ENCODE measurements around the gene EEF1A2.
A peak's percentile ranks its signal among the peaks of the same experiment; 100 is the strongest.

Gene EEF1A2

DNA sequence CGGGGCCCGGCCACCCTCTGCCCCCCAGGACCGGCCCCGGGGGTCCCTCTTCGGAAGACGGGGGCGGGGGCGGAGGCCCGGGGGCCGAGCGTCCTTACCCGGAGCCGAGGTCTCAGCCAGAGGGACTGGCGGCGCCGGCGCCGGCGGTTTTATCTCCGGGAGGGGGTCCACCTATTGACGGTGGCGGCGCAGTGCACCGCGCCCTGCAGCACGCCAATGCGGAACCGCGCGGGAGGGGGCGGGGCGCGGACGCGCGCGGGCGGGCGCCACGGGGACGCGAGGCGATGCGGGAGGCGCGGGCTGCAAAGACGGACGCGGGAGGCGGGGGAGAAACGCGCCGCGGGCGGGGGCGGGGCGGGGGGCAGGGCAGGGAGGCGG is at the start of gene EEF1A2:
EEF1A2 (minus strand) TSS at position 124 of the 378 bp plus-strand sequence. CDS start 1,320 bp downstream, outside the sequence.
- Histone ChIP-seq H3K9me2 (ENCODE audit: low read depth, low read length) (no peaks in the 10 kb centered on the region), H3K36me3 (ENCODE audit: insufficient read depth, low read length) (no peaks in the 10 kb centered on the region), H3K9ac (ENCODE audit: low read length) (no peak within 1 kb of the TSS), H3K9me3 (ENCODE audit: low read length) (no peaks in the 10 kb centered on the region), H3K4me1 (ENCODE audit: insufficient read depth, low read length, severe bottlenecking) (peaks cover 9% of the 10 kb centered on the region), H4K20me1 (ENCODE audit: insufficient read depth, low read length) (no peaks in the 10 kb centered on the region), H2AFZ (ENCODE audit: low read length) (no peak within 1 kb of the TSS), H3K27ac (ENCODE audit: low read depth, low read length, poor library complexity, severe bottlenecking) (no peak within 1 kb of the TSS), H3K27me3 (ENCODE audit: insufficient read depth, low read length) (no peaks in the 10 kb centered on the region; the same call in 1 of the 2 replicates), H3F3A (ENCODE audit: insufficient read depth, low read length) (no peaks in the 10 kb centered on the region), H3K4me2 (ENCODE audit: low read length) (peak within 1 kb of the TSS; percentile 54), H3K79me2 (ENCODE audit: insufficient read depth, low read length) (no peaks in the 10 kb centered on the region), H3K4me3 (ENCODE audit: low read depth, low read length, poor library complexity, severe bottlenecking) (peak within 1 kb of the TSS; percentile 49)
- no peak for TF ChIP-seq EZH2 (IDR thresholded peaks at IDR 0.05; ENCODE audit: borderline replicate concordance, low read length)
- TF ChIP-seq, protein P1, sequence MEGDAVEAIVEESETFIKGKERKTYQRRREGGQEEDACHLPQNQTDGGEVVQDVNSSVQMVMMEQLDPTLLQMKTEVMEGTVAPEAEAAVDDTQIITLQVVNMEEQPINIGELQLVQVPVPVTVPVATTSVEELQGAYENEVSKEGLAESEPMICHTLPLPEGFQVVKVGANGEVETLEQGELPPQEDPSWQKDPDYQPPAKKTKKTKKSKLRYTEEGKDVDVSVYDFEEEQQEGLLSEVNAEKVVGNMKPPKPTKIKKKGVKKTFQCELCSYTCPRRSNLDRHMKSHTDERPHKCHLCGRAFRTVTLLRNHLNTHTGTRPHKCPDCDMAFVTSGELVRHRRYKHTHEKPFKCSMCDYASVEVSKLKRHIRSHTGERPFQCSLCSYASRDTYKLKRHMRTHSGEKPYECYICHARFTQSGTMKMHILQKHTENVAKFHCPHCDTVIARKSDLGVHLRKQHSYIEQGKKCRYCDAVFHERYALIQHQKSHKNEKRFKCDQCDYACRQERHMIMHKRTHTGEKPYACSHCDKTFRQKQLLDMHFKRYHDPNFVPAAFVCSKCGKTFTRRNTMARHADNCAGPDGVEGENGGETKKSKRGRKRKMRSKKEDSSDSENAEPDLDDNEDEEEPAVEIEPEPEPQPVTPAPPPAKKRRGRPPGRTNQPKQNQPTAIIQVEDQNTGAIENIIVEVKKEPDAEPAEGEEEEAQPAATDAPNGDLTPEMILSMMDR (IDR thresholded peaks at IDR 0.05; ENCODE audit: low read length), result peak; percentile 17; the same call in 1 of the 2 replicates

DNA sequence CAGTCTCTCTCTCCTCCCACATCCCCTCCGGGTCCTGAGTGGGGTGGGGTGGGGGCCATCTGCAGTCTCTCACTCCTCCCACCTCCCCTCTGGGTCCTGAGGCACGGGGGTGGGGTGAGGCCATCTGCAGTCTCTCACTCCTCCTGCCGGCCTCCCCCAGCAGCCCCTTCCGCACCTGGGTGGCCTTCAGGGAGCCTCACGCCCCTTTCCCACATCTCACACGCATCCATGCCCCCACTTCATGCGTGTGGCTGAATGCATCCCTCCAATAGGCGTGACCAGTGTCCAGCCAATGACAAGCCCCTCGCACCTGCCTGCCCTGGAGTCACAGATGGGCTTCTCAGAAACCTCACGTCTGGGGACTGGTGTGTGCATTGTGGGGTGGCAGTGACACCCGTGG is 49.7 kb upstream of the EEF1A2 start:
- H3K79me2 ChIP-seq (ENCODE audit: insufficient read depth, low read length), result no peaks in the 10 kb centered on the region
- H3K4me1 ChIP-seq (ENCODE audit: insufficient read depth, low read length, severe bottlenecking), result peaks cover 11% of the 10 kb centered on the region
- peaks cover 8% of the 10 kb centered on the region; the same call in 1 of the 2 replicates for H3K27me3 ChIP-seq (ENCODE audit: insufficient read depth, low read length)
- H2AFZ ChIP-seq (ENCODE audit: low read length), result no peak overlapping the region
- H3K27ac ChIP-seq (ENCODE audit: low read depth, low read length, poor library complexity, severe bottlenecking), result no peak overlapping the region
- H3K4me3 ChIP-seq (ENCODE audit: low read depth, low read length, poor library complexity, severe bottlenecking), result no peak overlapping the region
- H4K20me1 ChIP-seq (ENCODE audit: insufficient read depth, low read length), result no peaks in the 10 kb centered on the region
- 0 out of 2 replicates have a peak, but pooled peaks cover 5% of the 10 kb centered on the region for H3F3A ChIP-seq (ENCODE audit: insufficient read depth, low read length)
- no peak overlapping the region for H3K4me2 ChIP-seq (ENCODE audit: low read length)
- TF ChIP-seq, protein P1 (IDR thresholded peaks at IDR 0.05; ENCODE audit: low read length), result no peak
- TF ChIP-seq EZH2 (IDR thresholded peaks at IDR 0.05; ENCODE audit: borderline replicate concordance, low read length), result no peak
- no peak overlapping the region for H3K9ac ChIP-seq (ENCODE audit: low read length)
- no peaks in the 10 kb centered on the region for H3K9me3 ChIP-seq (ENCODE audit: low read length)
- no peaks in the 10 kb centered on the region for H3K36me3 ChIP-seq (ENCODE audit: insufficient read depth, low read length)
- H3K9me2 ChIP-seq (ENCODE audit: low read depth, low read length), result no peaks in the 10 kb centered on the region

DNA sequence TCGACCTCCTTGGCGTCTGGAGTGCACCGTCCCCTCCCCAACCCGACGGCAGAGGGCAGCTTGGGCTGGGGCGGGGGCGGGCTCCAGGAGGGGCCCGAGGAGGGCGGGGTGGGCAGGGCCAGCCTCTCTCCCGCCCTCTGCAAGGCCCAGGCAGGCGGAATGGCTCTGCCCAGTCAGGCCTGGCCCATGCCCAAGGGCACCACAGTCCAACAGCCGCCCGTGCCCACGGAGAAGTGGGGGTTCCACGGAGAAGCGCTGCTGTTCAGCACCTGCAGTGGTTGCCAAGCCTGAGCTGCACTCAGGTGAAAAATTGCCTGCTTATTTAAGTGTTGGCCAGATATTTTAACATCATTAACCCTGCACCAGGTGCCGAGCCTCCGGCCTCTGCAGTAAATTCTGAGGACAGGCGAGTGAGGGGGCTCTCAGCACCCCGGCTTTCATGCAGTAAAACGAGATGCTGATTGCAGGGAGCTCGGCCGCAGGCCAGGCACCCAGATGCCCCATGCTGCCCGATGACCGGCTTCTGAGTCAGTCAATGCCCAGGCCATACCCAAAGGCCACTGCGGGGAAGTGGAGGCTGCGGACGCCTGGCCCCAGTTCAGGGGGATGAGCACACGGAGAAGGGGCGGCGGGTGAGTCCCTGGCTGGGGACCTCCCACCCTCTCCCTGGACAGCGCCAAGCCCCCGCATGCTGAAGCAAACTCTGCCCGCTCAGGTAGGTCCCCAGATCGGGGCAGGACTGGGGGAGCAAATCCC is 49.0 kb upstream of the EEF1A2 start, which contains the start of gene SRMS:
SRMS (minus strand) TSS at position 25 of the 756 bp plus-strand sequence. CDS start 286 bp downstream, outside the sequence.
- Histone ChIP-seq H3K9me2 (ENCODE audit: low read depth, low read length) (no peaks in the 10 kb centered on the region), H3K4me2 (ENCODE audit: low read length) (no peak within 1 kb of the TSS), H3K9me3 (ENCODE audit: low read length) (no peaks in the 10 kb centered on the region), H3K27ac (ENCODE audit: low read depth, low read length, poor library complexity, severe bottlenecking) (no peak within 1 kb of the TSS), H3K9ac (ENCODE audit: low read length) (no peak within 1 kb of the TSS), H3K4me3 (ENCODE audit: low read depth, low read length, poor library complexity, severe bottlenecking) (no peak within 1 kb of the TSS), H2AFZ (ENCODE audit: low read length) (no peak within 1 kb of the TSS), H3K4me1 (ENCODE audit: insufficient read depth, low read length, severe bottlenecking) (peaks cover 8% of the 10 kb centered on the region), H3F3A (ENCODE audit: insufficient read depth, low read length) (0 out of 2 replicates have a peak, but pooled peaks cover 2% of the 10 kb centered on the region), H3K27me3 (ENCODE audit: insufficient read depth, low read length) (peaks cover 8% of the 10 kb centered on the region; the same call in 1 of the 2 replicates), H3K36me3 (ENCODE audit: insufficient read depth, low read length) (no peaks in the 10 kb centered on the region), H3K79me2 (ENCODE audit: insufficient read depth, low read length) (no peaks in the 10 kb centered on the region), H4K20me1 (ENCODE audit: insufficient read depth, low read length) (no peaks in the 10 kb centered on the region)
- TF ChIP-seq, protein P1 (IDR thresholded peaks at IDR 0.05; ENCODE audit: low read length), result no peak
- TF ChIP-seq EZH2 (IDR thresholded peaks at IDR 0.05; ENCODE audit: borderline replicate concordance, low read length), result no peak

Data from OCI-LY1 (cell line).